HepG2 (cell line): ENCODE measurements around the gene ORC6. TPM values are rescaled to one million over a fixed set of nuclear protein-coding genes. Genes with fewer than 3 reads are reported as not detected.

Source experiments
- DNMT3B ChIP-seq: conservative IDR thresholded peaks from 2 replicates; pipeline ENCODE4 v1.6.1; 2016; ENCODE audit warnings: missing biosample characterization, control low read depth
- GPBP1L1 ChIP-seq: sonication (generic); formaldehyde crosslinking; IDR thresholded peaks from 2 replicates; pipeline ENCODE4 v1.5.0; 2020; ENCODE audit warnings: mild to moderate bottlenecking, missing genetic modification reagents
- HES4 ChIP-seq: sonication (generic); formaldehyde crosslinking; IDR thresholded peaks from 2 replicates; pipeline ENCODE4 v1.9.0; 2021; ENCODE audit warnings: mild to moderate bottlenecking, missing genetic modification reagents, borderline replicate concordance
- HNRNPH1 ChIP-seq: fragments of 200-400 bp; formaldehyde crosslinking; optimal IDR thresholded peaks from 2 replicates; pipeline ENCODE3; 2017; ENCODE audit warnings: mild to moderate bottlenecking, low read depth, low read length
- HNRNPLL ChIP-seq: fragments of 200-400 bp; formaldehyde crosslinking; IDR thresholded peaks from 2 replicates; pipeline ENCODE4 v1.6.1; 2017; ENCODE audit warnings: mild to moderate bottlenecking, low read depth, low read length; ENCODE audit not compliant: poor library complexity, severe bottlenecking
- NKX3-1 ChIP-seq: sonication (generic); formaldehyde crosslinking; IDR thresholded peaks from 2 replicates; pipeline ENCODE4 v1.5.0; 2020; ENCODE audit warnings: missing genetic modification reagents
- RFX5 ChIP-seq: IDR thresholded peaks from 2 replicates; pipeline ENCODE4 v1.6.1; 2011; ENCODE audit warnings: low read depth, low read length, improper control_type of control experiment
- SMAD9 ChIP-seq: sonication (generic); formaldehyde crosslinking; IDR thresholded peaks from 2 replicates; pipeline ENCODE4 v1.5.1; 2020; ENCODE audit warnings: mild to moderate bottlenecking, missing genetic modification reagents
- SSRP1 ChIP-seq: IDR thresholded peaks from 2 replicates; pipeline ENCODE4 v1.6.1; 2016; ENCODE audit warnings: control low read depth
- THAP8 ChIP-seq: sonication (generic); formaldehyde crosslinking; IDR thresholded peaks from 2 replicates; pipeline ENCODE4 v1.5.1; 2020; ENCODE audit warnings: missing genetic modification reagents, mild to moderate bottlenecking, borderline replicate concordance
- ZBTB38 ChIP-seq: sonication (generic); formaldehyde crosslinking; IDR thresholded peaks from 2 replicates; pipeline ENCODE4 v1.5.1; 2020; ENCODE audit warnings: mild to moderate bottlenecking, missing genetic modification reagents
- ZBTB8A ChIP-seq: sonication (generic); formaldehyde crosslinking; IDR thresholded peaks from 2 replicates; pipeline ENCODE4 v1.4.0; 2020; ENCODE audit warnings: mild to moderate bottlenecking, low read depth, missing genetic modification reagents, borderline replicate concordance
- ZMYM2 ChIP-seq: sonication (generic); formaldehyde crosslinking; IDR thresholded peaks from 2 replicates; pipeline ENCODE4 v1.8.0; 2022; ENCODE audit warnings: mild to moderate bottlenecking, missing genetic modification reagents
- ZNF136 ChIP-seq: sonication (generic); formaldehyde crosslinking; IDR thresholded peaks from 2 replicates; pipeline ENCODE4 v1.8.1; 2022; ENCODE audit warnings: low read depth, mild to moderate bottlenecking, moderate library complexity, missing genetic modification reagents
- ZNF18 ChIP-seq: sonication (generic); formaldehyde crosslinking; IDR thresholded peaks from 2 replicates; pipeline ENCODE4 v1.8.0; 2022; ENCODE audit warnings: mild to moderate bottlenecking, missing genetic modification reagents; ENCODE audit not compliant: insufficient replicate concordance
- ZNF24 ChIP-seq: fragments of 450-650 bp; IDR thresholded peaks from 2 replicates; pipeline ENCODE4 v1.6.1; 2017; ENCODE audit warnings: antibody characterized with exemption, mild to moderate bottlenecking
- ZNF770 ChIP-seq: sonication (generic); formaldehyde crosslinking; IDR thresholded peaks from 2 replicates; pipeline ENCODE4 v1.5.0; 2020; ENCODE audit warnings: mild to moderate bottlenecking, missing genetic modification reagents
- polyA plus RNA-seq, 8 experiments: library from polyadenylated mRNA; depleted of rRNA in 3 of 8; stranded (reverse) in 7 of 8; unstranded in 1 of 8; fragments of >200 nt; fragmentation: Illumina TruSeq in 4 of 8; extraction: Trizol in 4 of 8; gene quantifications; 2 replicates each; pipeline versions ENCODE4 v1.2.1 to v1.2.3, GENCODE V29; 2011 to 2016; ENCODE audit warnings: low read depth in 4 of 8, missing spikeins in 1 of 8, mixed read lengths in 1 of 8; ENCODE audit not compliant: insufficient read depth in 1 of 8
- total RNA-seq, 5 experiments: library from RNA; depleted of rRNA; stranded (reverse); fragments of >200 nt; fragmentation: Illumina TruSeq; extraction: Trizol; gene quantifications; 2 replicates each; pipeline ENCODE4 v1.2.3, GENCODE V29; 2016; ENCODE audit warnings: low read depth in 1 of 5
- TF ChIP-seq, protein P1 (sequence below): sonication (generic); formaldehyde crosslinking; IDR thresholded peaks from 2 replicates; pipeline ENCODE4 v1.5.0; 2020; ENCODE audit warnings: missing genetic modification reagents, mild to moderate bottlenecking, borderline replicate concordance
- TF ChIP-seq, protein P2 (sequence below): sonication (generic); formaldehyde crosslinking; IDR thresholded peaks from 2 replicates; pipeline ENCODE4 v1.4.0; 2020; ENCODE audit warnings: low read depth, mild to moderate bottlenecking, missing genetic modification reagents

The ORC6 gene
- total and polyA plus RNA-seq, 2 of the 13 experiments (the other 11 are each of a cell fraction or from before 2014, with no cell fraction given) = 34.2 to 69.8 TPM

GRCh38 chr16:46689365-46690280, at the start of gene ORC6 (continued):
- TF ChIP-seq HNRNPLL = peak; percentile 72
- TF ChIP-seq ZNF770 = peak; percentile 34; the same call in 1 of the 2 replicates
- no peak for TF ChIP-seq SMAD9 (CRISPR knock-in tag)
- TF ChIP-seq THAP8 (CRISPR knock-in tag) = no peak
- no peak; the same call in 1 of the 2 replicates for TF ChIP-seq SSRP1 (CRISPR knock-in tag)
- TF ChIP-seq, protein P1, sequence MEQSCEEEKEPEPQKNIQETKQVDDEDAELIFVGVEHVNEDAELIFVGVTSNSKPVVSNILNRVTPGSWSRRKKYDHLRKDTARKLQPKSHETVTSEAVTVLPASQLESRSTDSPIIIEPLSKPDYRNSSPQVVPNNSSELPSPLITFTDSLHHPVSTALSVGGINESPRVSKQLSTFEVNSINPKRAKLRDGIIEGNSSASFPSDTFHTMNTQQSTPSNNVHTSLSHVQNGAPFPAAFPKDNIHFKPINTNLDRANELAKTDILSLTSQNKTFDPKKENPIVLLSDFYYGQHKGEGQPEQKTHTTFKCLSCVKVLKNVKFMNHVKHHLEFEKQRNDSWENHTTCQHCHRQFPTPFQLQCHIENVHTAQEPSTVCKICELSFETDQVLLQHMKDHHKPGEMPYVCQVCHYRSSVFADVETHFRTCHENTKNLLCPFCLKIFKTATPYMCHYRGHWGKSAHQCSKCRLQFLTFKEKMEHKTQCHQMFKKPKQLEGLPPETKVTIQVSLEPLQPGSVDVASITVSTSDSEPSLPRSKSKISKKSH (CRISPR knock-in tag) = no peak
- no peak for TF ChIP-seq ZNF24
- TF ChIP-seq NKX3-1 = no peak
- TF ChIP-seq HES4 (CRISPR knock-in tag) = peak; percentile 79; the same call in 1 of the 2 replicates
- TF ChIP-seq GPBP1L1 (CRISPR knock-in tag) = no peak
- no peak for TF ChIP-seq HNRNPH1
- 0 out of 2 replicates have a peak, but pooled peaks have one; percentile 5 for TF ChIP-seq ZMYM2
- TF ChIP-seq RFX5 = no peak
- TF ChIP-seq ZNF18 (CRISPR knock-in tag) = no peak
- TF ChIP-seq ZNF136 = peak; percentile 88
- TF ChIP-seq, protein P2, sequence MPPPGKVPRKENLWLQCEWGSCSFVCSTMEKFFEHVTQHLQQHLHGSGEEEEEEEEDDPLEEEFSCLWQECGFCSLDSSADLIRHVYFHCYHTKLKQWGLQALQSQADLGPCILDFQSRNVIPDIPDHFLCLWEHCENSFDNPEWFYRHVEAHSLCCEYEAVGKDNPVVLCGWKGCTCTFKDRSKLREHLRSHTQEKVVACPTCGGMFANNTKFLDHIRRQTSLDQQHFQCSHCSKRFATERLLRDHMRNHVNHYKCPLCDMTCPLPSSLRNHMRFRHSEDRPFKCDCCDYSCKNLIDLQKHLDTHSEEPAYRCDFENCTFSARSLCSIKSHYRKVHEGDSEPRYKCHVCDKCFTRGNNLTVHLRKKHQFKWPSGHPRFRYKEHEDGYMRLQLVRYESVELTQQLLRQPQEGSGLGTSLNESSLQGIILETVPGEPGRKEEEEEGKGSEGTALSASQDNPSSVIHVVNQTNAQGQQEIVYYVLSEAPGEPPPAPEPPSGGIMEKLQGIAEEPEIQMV (CRISPR knock-in tag) = peak; percentile 43; the same call in 1 of the 2 replicates
- TF ChIP-seq ZBTB38 (CRISPR knock-in tag) = peak; percentile 71
- TF ChIP-seq ZBTB8A (CRISPR knock-in tag) = no peak
- no peak for TF ChIP-seq DNMT3B (CRISPR knock-in tag)
